Inferior parietal cortex (tissue), 1 donor: Measurements from ENCODE around the gene TRAPPC5.
A peak's percentile ranks its signal among the peaks of the same experiment; 100 is the strongest.

Experiments
- DNase-seq: peaks from one replicate; pipeline ENCODE4 v3.0.0-alpha.2; 2016; ENCODE audit errors: extremely low spot score

TRAPPC5 gene

GRCh38 chr19:7676376-7676775, 4.3 kb upstream of the TRAPPC5 start:
- DNase-seq, result no peak

GRCh38 chr19:7676854-7677253, 3.8 kb upstream of the TRAPPC5 start, which contains the start of gene MCEMP1:
Gene MCEMP1 (plus strand): TSS chr19:7677090. CDS start chr19:7677121, 31 bp downstream.
- no peak for DNase-seq

- DNase-seq, result no peak
These were observed 2.8 kb upstream of the TRAPPC5 start for GRCh38 chr19:7677669-7678311.

DNA sequence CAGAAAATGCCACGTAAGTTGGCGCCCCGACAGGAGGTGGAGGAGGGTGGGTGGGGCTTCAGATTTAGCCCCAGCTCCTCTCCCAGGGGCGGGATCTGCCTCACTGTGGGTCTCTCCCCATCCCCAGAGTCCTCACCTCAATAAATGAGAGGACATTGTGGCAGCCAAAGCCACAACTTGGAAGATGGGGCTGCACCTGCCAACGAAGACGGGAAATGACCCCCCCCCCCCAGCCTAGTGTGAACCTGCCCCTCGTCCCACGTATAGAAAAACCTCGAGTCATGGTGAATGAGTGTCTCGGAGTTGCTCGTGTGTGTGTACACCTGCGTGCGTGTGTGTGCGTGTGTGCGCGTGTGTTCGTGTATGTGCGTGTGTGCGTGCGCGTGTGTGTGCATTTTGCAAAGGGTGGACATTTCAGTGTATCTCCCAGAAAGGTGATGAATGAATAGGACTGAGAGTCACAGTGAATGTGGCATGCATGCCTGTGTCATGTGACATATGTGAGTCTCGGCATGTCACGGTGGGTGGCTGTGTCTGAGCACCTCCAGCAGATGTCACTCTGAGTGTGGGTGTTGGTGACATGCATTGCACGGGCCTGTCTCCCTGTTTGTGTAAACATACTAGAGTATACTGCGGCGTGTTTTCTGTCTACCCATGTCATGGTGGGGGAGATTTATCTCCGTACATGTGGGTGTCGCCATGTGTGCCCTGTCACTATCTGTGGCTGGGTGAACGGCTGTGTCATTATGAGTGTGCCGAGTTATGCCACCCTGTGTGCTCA, 1.5 kb upstream of the TRAPPC5 start:
- DNase-seq, result no peak

- DNase-seq, result no peak
These were observed 645 bp upstream of the TRAPPC5 start for GRCh38 chr19:7679771-7680605.

GRCh38 chr19:7681340-7682174, 924 bp downstream of the TRAPPC5 start:
- peak; percentile 43 for DNase-seq

DNA sequence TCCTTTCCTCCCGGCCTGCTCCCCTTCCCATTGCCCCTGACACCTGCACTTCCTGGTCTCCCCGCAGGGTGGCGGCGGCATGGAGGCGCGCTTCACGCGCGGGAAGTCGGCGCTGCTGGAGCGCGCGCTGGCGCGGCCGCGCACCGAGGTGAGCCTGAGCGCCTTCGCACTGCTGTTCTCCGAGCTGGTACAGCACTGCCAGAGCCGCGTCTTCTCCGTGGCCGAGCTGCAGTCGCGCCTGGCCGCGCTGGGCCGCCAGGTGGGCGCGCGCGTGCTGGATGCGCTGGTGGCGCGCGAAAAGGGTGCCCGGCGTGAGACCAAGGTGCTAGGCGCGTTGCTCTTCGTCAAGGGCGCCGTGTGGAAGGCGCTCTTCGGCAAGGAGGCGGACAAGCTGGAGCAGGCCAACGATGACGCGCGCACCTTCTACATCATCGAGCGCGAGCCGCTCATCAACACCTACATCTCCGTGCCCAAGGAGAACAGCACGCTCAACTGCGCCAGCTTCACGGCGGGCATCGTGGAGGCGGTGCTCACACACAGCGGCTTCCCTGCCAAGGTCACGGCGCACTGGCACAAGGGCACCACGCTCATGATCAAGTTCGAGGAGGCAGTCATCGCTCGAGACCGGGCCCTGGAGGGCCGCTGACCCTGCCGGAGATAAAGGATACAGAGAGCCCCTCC, 1.7 kb downstream of the TRAPPC5 start:
- DNase-seq, result no peak

DNA sequence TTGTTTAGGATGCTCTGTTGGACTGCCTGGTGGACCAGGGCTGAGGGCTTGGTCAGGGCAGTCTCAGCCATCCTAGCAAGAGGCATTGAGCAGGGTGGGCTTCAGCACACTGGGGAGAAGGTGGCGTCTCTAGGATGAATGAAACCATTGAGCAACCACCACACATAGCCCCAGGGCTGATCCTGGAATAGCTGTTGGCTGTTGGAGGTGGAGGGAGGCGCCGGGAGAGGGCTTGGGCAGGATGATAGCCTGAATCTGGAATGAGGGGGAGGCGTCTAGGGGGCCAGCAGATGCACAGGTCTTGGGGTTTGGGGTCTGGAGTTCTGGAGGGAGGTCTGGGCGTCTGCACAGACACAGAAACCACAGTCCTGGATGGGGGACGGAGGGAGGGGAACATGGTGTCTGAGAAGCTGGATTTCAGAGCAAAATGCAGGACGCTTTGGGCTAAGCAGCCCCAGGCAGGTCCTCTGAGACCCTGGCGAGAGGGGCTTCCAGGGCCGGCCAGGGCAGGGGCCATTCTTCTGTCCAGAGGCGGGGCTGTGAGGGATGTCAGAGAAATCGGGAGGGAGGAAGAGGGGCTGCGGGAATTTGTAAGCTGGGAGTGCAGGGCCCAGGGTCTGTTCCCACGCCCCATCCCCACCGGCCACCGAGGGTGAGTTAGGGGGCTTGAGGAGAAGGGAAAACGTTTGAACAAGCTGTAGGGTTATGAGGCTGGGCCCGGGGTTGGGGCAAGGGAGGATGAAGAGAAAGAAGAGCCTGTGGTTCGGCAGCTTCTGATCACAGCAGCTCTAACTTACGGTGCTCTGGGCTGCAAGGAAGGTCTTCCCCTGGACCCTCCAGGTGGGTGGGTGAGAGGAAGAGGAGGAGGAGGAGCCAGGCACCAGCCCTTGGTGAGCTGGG, 5.2 kb downstream of the TRAPPC5 start:
- no peak for DNase-seq

DNA sequence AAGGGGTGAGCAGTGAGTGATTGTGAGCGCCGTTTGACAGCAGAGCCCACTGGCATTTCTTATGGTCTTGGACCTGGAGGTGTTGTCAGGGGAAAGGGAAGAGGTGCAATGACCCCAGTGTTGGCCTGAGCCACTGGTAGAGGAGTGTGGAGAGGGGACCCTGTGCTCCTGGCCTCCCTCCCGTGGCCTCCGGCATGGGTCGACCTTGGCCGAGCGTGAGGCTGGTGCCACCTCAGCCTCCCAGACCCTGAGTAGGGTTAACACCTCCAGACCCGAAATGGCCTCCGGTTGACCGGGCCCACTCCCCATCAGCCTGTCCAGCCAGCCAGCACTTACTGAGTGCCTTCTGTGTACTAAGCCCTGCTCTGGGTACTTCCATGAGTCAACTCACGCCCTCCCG, 6.5 kb downstream of the TRAPPC5 start:
- DNase-seq, result no peak

DNA sequence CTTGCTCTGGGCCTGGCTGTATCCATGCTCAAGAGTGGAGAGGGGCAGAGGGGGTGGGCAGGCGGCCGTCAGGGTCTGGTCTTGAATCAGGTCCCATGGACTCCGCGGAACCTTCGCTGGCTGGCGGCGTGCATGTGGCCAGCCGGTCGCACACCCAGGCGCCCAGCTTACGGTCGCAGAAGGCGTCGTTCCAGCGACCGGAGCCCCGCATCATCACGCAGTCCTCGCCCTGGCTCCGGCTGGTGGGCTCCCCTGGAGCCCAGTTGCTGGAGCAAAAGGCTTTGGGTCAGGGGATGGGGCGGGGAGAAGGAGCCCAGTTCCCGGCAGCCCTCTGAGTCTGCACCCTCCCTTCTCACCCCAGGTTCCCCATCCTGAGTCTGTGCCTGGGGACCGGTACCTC, 8.5 kb downstream of the TRAPPC5 start:
- DNase-seq, result no peak

DNA sequence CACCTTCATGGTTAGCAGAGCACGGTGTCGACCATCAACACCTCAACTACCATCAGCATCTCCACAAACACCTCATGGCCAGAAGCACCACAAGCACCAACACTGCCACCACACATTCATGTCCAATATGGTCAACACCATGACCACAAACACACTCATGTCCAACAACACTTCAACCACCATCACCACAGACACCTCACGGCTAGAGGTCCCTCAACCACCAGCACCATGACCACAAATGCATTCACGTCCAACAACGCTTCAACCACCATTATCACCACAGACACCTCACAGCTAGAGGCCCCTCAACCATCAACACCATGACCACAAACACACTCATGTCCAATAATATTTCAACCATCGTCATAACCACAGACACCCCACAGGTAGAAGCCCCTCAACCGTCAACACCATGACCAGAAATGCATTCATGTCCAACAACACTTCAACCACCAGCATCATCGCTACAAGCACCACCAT, 10.2 kb downstream of the TRAPPC5 start:
- DNase-seq, result no peak

DNA sequence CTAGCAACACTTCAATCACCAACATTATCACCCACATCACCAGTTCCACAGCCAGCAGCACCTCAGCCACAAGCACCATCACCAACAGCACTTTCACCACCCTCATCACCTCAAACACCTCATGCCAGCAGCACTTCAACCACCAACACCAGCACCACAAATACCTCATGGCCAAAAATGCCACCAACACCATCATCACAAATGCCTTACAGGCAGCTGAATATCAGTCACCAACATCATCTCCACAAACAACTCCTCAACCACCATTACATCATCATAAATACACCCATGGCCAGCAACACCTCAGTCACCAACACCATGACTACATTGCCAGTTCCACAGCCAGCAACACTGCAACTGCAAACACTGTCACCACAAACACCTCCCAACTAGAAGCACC, 10.9 kb downstream of the TRAPPC5 start:
- DNase-seq, result no peak

GRCh38 chr19:7692417-7693088, 11.9 kb downstream of the TRAPPC5 start:
- no peak for DNase-seq

- no peak for DNase-seq
These were observed 13.9 kb downstream of the TRAPPC5 start for GRCh38 chr19:7694499-7694898.

DNA sequence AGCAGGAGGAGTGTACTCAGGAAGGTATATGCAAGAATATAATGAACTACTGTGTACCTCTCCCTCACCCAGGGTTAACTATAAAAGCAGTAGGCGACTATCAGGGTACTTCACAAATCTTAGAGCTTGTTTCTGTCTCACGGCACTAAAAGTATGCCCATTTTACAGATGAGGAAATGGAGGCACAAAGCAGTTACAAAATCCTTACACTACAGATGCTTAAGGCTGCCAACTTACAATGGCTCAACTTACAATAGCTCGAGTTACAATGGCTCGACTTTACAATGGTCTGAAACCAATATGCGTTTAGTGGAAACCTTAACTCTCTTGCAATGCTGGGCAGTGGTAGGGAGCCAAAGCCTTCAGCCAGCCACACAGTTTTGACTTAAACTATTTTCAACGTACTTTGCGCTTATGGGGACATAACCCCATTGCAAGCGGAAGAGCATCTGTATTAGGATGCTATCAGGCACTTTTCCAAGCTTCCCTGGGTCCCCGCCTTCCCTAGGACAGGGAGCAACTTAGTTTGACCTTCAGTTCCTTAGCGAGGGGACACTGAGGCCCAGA, 17.2 kb downstream of the TRAPPC5 start:
- DNase-seq, result no peak

- DNase-seq, result no peak
These were observed 17.9 kb downstream of the TRAPPC5 start for GRCh38 chr19:7698583-7698982.

DNA sequence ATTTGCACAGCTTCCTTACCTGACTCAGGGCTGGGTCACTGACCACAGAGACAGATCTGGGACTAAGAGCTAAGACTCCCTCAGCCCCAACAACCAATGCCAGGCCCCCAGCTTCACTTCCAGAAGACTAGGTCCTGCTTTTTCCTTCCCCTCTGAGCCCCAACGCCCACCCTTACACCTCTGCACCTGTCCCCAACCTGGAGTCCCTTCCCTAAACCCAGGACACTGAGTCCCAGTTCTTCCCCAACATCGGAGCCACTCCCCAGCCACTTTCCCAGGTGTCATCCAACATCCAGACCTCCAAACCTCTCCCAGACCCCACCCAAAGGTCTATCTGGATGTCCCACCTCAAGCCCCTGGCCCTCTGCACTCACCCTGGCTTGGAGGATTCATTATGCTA, 18.4 kb downstream of the TRAPPC5 start:
- DNase-seq, result no peak

DNA sequence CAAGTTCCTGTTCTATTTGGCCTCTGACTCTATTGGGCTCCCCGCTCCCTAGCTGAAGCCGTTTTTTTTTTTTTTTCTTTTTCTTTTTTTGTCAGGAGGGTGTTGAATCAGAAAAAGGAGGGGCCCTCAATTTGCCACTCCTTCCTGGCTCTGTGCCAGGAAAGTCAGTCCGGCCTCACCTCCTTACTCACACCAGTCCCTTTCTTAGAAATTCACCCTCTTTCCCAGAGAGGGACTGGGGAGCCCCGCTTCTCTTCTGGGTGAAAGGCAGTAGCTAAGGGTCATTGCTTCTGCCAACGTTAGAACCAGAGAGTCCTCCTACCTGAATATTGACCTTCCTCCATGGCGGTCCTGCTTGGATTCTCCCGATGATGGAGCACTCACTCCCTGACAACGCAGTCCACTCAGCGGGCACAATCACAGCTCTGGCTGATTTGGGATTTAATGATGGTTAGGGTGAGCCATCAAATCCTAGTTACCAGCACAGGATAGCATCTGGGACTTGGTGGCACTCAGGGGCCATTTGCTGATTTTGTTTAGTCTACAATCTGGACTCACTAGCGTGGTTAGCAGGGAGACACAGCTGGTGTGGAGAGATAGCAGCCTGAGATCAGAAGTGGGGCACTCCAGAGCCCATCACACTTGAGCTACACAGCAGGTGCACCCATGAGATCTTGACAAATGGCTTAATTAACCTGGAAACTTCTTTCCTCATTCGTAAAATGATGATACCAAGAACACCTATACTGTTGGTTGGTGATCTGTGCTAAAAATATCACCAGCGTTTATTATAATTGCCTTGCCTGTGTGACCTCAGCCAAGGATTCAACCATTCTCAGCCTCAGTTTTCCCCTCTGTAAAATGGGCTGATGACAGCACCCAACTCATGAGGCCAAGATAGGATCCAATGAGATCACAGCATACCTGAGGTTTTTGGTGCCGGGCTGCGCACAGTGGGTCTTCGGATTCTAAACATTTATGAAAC, 19.1 kb downstream of the TRAPPC5 start:
- DNase-seq, result no peak
